Fibroblast of skin of right biceps (primary cell): ENCODE measurements around the gene CRELD1.
A peak's percentile ranks its signal among the peaks of the same experiment; 100 is the strongest.

Source experiments
- DNase-seq: peaks from one replicate; pipeline ENCODE4 v3.0.0-alpha.2; 2013

The CRELD1 gene

GRCh38 chr3:9965200-9965875 lies 31.7 kb downstream of the CRELD1 start:
- DNase-seq, result no peak

GRCh38 chr3:9966841-9967240 lies 33.2 kb downstream of the CRELD1 start:
- no peak for DNase-seq

DNA sequence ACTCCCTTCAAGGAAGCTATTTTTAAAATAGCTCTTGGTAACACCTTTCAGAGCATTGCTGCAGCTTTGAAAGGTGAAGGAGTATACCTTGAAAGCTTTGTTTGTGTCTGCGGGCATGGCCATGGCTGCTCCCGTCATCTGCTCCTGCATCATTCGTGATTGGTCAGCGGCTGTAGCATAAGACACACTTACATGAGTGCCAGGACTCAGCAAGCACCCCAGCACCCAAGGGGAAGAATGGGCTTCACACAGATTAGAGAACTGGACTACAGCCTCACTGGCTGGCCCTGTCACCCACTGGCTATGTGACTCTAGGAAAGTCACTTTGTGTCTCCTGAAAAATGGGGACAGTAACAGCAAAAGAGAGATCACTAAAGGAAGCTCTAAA lies 36.0 kb downstream of the CRELD1 start:
- no peak for DNase-seq

DNA sequence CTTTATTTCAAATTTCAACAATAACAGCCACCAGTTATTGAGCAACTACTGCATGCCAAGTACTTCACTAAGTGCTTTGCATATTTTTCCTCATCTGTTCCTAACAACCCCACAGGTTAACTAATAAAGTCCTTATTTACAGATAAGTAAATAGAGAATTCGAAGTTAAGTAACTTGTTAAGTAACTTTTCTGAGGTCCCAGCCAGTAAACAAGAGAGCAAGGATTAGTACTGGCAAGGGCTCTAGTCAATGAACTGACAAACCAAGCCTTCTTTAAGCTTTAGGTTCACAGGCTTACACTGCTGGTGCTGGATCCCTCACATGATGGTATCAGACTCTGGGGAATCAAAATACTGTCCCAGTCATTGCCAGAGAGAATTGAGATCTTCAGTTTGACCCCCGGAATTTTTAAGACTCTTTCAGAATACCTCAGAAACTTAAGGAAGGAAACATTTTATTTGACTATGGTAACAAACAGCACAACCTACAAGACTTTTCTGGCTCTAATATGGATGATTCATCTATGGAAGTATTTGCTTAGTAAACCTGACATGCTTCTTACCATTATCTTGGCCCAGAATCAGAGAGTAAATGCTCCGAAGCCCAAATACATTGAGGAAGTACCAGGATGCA lies 36.5 kb downstream of the CRELD1 start:
- DNase-seq, result peak; percentile 77

GRCh38 chr3:9976721-9977709 lies 43.4 kb downstream of the CRELD1 start:
- DNase-seq, result peak; percentile 97

- no peak for DNase-seq
Measured at GRCh38 chr3:9978710-9979305, 45.2 kb downstream of the CRELD1 start.

GRCh38 chr3:9980251-9980650 lies 46.6 kb downstream of the CRELD1 start:
- DNase-seq, result no peak

GRCh38 chr3:9986230-9986725 lies 52.6 kb downstream of the CRELD1 start:
- DNase-seq, result no peak

DNA sequence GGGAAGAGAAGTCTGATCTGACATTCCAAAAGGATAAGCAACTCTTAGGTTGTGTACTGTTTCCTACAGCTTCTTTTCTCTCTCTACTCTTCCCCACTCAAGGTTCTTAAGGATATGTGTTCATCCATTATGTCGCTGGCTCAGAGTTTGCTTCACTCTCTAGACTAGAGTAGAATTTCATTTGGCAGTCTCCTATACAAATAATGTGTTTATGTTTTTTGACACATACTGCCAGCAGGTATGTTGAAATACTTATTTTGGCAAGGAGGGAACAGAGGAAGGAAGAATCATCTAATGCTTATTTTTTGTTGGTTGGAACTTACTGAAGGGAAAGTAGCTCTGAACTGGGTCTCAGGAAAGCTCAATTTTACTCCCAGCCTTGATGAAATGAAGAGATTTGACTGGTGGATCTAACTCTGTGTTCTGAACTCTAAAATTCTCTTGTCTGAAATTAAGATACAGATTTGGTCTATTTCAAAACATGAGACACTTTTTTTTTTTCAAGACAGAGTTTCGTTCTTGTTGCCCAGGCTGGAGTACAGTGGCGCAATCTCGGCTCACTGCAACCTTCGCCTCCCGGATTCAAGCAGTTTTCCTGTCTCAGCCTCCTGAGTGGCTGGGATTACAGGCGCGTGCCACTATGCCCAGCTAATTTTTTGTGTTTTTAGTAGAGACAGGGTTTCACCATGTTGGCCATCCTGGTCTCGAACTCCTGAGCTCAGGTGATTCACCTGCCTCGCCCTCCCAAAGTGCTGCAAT lies 60.6 kb downstream of the CRELD1 start:
- DNase-seq, result peak; percentile 24
